ENCODE data around the gene POLRMT. TPM values are rescaled to one million over a fixed set of nuclear protein-coding genes. Genes with fewer than 3 reads are reported as not detected.

Gene POLRMT
- total and polyA plus RNA-seq, 11 donors, result 32.0 to 78.0 (median 41.5) TPM

- TF ChIP-seq CTCF (IDR thresholded peaks at IDR 0.05), result no peak
- TF ChIP-seq POLR2A (IDR thresholded peaks at IDR 0.05), result no peak
- DNase-seq (no peak), ATAC-seq (no peak)
- H3K4me1 ChIP-seq, result peaks cover 0 to 8% (median 0%) of the 10 kb centered on the region in 12 donors
- H3K27ac ChIP-seq, result no peak overlapping the region
- H3K27me3 ChIP-seq, result peaks cover 7 to 26% (median 14%) of the 10 kb centered on the region in 9 donors
- H3K4me3 ChIP-seq, result no peak overlapping the region
- WGBS, 4 donors, result 74 to 81% (median 77%) methylated on average over 36 to 42 of the region's 42 CpGs
- H3K9me3 ChIP-seq, result no peaks in the 10 kb centered on the region
- intact Hi-C loops (cut with DNase I), result loop anchor here in 1 of 10 donors (10.0 kb wide), 1 partner anchor 59 kb away; no protein-coding TSS in a partner anchor
- H3K36me3 ChIP-seq, result no peaks in the 10 kb centered on the region
Measured at GRCh38 chr19:595326-596262, 37.7 kb downstream of the POLRMT start.

DNA sequence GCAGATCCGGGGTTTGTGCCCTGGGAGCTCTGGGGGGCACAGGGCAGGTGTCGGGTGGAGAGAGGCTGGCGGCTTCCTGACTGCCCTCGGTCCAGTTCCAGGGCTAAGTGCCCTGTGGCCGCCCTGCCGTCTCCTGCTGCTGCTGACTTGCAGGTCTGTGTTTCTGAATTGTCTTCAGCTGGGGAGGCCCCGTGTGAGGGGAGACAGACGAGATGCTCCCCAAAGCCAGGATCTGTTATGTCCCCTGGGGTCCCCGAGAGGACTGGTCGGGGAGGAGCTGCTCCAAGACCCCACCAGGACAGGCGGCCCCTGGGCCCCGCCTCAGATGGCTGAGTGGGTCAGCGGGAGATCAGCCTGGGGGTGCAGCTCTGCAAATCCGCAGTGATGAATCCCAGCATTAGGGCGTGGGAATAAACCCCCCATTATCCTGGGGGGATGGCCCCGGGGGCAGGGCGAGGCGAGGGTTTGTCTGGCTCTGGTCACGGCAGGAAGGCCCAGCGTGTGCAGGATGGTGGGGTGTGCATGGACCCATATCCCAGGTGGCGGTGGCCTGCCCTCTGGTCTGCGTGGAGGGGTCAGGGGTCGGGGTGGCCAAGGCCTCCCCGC, 39.0 kb downstream of the POLRMT start:
- H3K36me3 ChIP-seq, result no peaks in the 10 kb centered on the region
- no peaks in the 10 kb centered on the region for H3K9me3 ChIP-seq
- H3K4me1 ChIP-seq, result peaks cover 0 to 15% (median under 1%) of the 10 kb centered on the region in 12 donors
- no peak for ATAC-seq
- peaks cover 11 to 31% (median 15%) of the 10 kb centered on the region in 9 donors for H3K27me3 ChIP-seq
- TF ChIP-seq CTCF (IDR thresholded peaks at IDR 0.05), result no peak
- no peak for TF ChIP-seq POLR2A (IDR thresholded peaks at IDR 0.05)
- no peak for DNase-seq
- intact Hi-C loops (cut with DNase I), result loop anchor here in 1 of 10 donors (10.0 kb wide), 1 partner anchor 60 kb away; no protein-coding TSS in a partner anchor
- no peak overlapping the region for H3K27ac ChIP-seq
- no peak overlapping the region for H3K4me3 ChIP-seq
- WGBS, 4 donors, result 76 to 94% (median 78%) methylated on average over 13 to 24 of the region's 24 CpGs

- H3K27ac ChIP-seq, result no peak overlapping the region
- peaks cover 13 to 40% (median 23%) of the 10 kb centered on the region in 9 donors for H3K27me3 ChIP-seq
- TF ChIP-seq CTCF (IDR thresholded peaks at IDR 0.05) (no peak), POLR2A (IDR thresholded peaks at IDR 0.05) (no peak)
- peaks cover 0 to 22% (median 9%) of the 10 kb centered on the region in 12 donors for H3K4me1 ChIP-seq
- intact Hi-C loops (cut with DNase I), result loop anchor here in 1 of 10 donors (10.0 kb wide), 1 partner anchor 61 kb away; no protein-coding TSS in a partner anchor
- no peak overlapping the region for H3K4me3 ChIP-seq
- ATAC-seq, result no peak
- no peaks in the 10 kb centered on the region for H3K36me3 ChIP-seq
- no peak for DNase-seq
- 67 to 72% (median 71%) methylated on average over 9 of the region's 9 CpGs for WGBS, 4 donors
- H3K9me3 ChIP-seq, result no peaks in the 10 kb centered on the region
Measured at GRCh38 chr19:593505-593904, 39.8 kb downstream of the POLRMT start.

DNA sequence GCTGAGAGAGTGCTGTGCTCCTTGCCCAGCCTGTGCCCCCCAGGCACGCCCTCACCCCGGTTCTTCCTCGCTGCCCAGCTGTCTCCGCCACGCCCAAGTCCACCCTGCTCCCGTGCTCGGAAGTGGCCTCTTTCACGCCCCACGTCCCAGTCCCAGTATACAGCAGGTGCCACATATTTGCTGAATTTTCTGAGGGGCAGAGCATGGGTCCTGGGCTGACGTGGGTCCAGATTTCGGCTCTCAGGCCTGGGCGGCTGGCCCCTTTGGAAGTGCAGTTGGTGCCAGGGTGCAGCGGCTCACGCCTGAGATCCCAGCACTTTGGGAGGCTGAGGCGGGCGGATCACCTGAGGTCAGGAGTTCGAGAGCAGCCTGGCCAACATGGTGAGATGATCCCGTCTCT, 40.3 kb downstream of the POLRMT start:
- no peak overlapping the region for H3K4me3 ChIP-seq
- 83 to 88% (median 86%) methylated on average over 11 to 18 of the region's 18 CpGs for WGBS, 4 donors
- H3K27me3 ChIP-seq, result peaks cover 15 to 44% (median 27%) of the 10 kb centered on the region in 9 donors
- DNase-seq (no peak), ATAC-seq (no peak)
- intact Hi-C loops (cut with DNase I), result loop anchor here in 1 of 10 donors (10.0 kb wide), 1 partner anchor 62 kb away; no protein-coding TSS in a partner anchor
- peaks cover 0 to 26% (median 13%) of the 10 kb centered on the region in 12 donors for H3K4me1 ChIP-seq
- no peak for TF ChIP-seq POLR2A (IDR thresholded peaks at IDR 0.05)
- TF ChIP-seq CTCF (IDR thresholded peaks at IDR 0.05), result no peak
- H3K9me3 ChIP-seq, result no peaks in the 10 kb centered on the region
- no peak overlapping the region for H3K27ac ChIP-seq
- H3K36me3 ChIP-seq, result no peaks in the 10 kb centered on the region

Measured in heart left ventricle (tissue), 16 donors.